Measurements from ENCODE around the gene EMC1.

GRCh38 chr1:19190468-19190867, 60.9 kb downstream of the EMC1 start:
- no peak for TF ChIP-seq YY1 (tag by site-specific recombination; IDR thresholded peaks at IDR 0.05)
- no peak for TF ChIP-seq KLF16 (tag by site-specific recombination; IDR thresholded peaks at IDR 0.05)
- TF ChIP-seq CTCF (tag by site-specific recombination; IDR thresholded peaks at IDR 0.05), result no peak
- TF ChIP-seq HOXD13 (CRISPR knock-in tag; IDR thresholded peaks at IDR 0.05; ENCODE audit: borderline replicate concordance), result no peak
- TF ChIP-seq PRDM4 (tag by site-specific recombination; IDR thresholded peaks at IDR 0.05), result no peak

All from HEK293 (cell line).